Ishikawa (cell line): Measurements from ENCODE around the gene PAIP2.

Source experiments
- CEBPB ChIP-seq: IDR thresholded peaks from 2 replicates; pipeline ENCODE4 v1.6.1; 2012
- CREB1 ChIP-seq: IDR thresholded peaks from 2 replicates; pipeline ENCODE4 v1.6.1; 2012; ENCODE audit warnings: low read depth
- EGR1 ChIP-seq: IDR thresholded peaks from 2 replicates; pipeline ENCODE4 v1.6.1; 2012
- EP300 ChIP-seq: IDR thresholded peaks from 2 replicates; pipeline ENCODE4 v1.6.1; 2012; ENCODE audit warnings: borderline replicate concordance
- FOXM1 ChIP-seq: IDR thresholded peaks from 2 replicates; pipeline ENCODE4 v1.6.1; 2012; ENCODE audit warnings: low read depth, borderline replicate concordance
- MAX ChIP-seq: IDR thresholded peaks from 2 replicates; pipeline ENCODE4 v1.6.1; 2012
- NFIC ChIP-seq: IDR thresholded peaks from 2 replicates; pipeline ENCODE4 v1.6.1; 2012
- RAD21 ChIP-seq: IDR thresholded peaks from 2 replicates; pipeline ENCODE4 v1.6.1; 2012; ENCODE audit warnings: low read depth
- REST ChIP-seq: IDR thresholded peaks from 2 replicates; pipeline ENCODE4 v1.6.1; 2012; ENCODE audit warnings: low read depth, mild to moderate bottlenecking
- TAF1 ChIP-seq: IDR thresholded peaks from 2 replicates; pipeline ENCODE4 v1.6.1; 2012; ENCODE audit warnings: low read depth, mild to moderate bottlenecking
- TCF12 ChIP-seq: IDR thresholded peaks from 2 replicates; pipeline ENCODE4 v1.6.1; 2012; ENCODE audit warnings: low read depth
- TEAD4 ChIP-seq: IDR thresholded peaks from 2 replicates; pipeline ENCODE4 v1.6.1; 2012
- USF1 ChIP-seq: IDR thresholded peaks from 2 replicates; pipeline ENCODE4 v1.6.1; 2012
- YY1 ChIP-seq: IDR thresholded peaks from 2 replicates; pipeline ENCODE4 v1.6.1; 2012; ENCODE audit warnings: low read depth
- ZBTB7A ChIP-seq: IDR thresholded peaks from 2 replicates; pipeline ENCODE4 v1.6.1; 2012; ENCODE audit warnings: low read depth

The PAIP2 gene

GRCh38 chr5:139396691-139397090 lies 55.0 kb downstream of the PAIP2 start:
- no peak for TF ChIP-seq CEBPB
- no peak for TF ChIP-seq TEAD4
- TF ChIP-seq NFIC, result no peak
- no peak for TF ChIP-seq YY1
- TF ChIP-seq ZBTB7A, result no peak
- no peak for TF ChIP-seq EGR1
- TF ChIP-seq TAF1, result no peak
- no peak for TF ChIP-seq REST
- TF ChIP-seq TCF12, result no peak
- TF ChIP-seq MAX, result no peak
- TF ChIP-seq FOXM1, result no peak
- no peak for TF ChIP-seq EP300
- TF ChIP-seq USF1, result no peak
- TF ChIP-seq CREB1, result no peak

GRCh38 chr5:139397921-139398320 lies 56.3 kb downstream of the PAIP2 start:
- no peak for TF ChIP-seq EP300
- TF ChIP-seq RAD21, result no peak
- no peak for TF ChIP-seq FOXM1
- no peak for TF ChIP-seq CREB1
- no peak for TF ChIP-seq TCF12
- TF ChIP-seq ZBTB7A, result no peak
- no peak for TF ChIP-seq REST
- TF ChIP-seq EGR1, result no peak
- no peak for TF ChIP-seq YY1
- no peak for TF ChIP-seq USF1
- no peak for TF ChIP-seq TAF1
- TF ChIP-seq TEAD4, result no peak
- no peak for TF ChIP-seq MAX
- TF ChIP-seq CEBPB, result no peak
- no peak for TF ChIP-seq NFIC

GRCh38 chr5:139399501-139400121 lies 58.0 kb downstream of the PAIP2 start:
- no peak for TF ChIP-seq TEAD4
- no peak for TF ChIP-seq USF1
- TF ChIP-seq TCF12, result no peak
- no peak for TF ChIP-seq REST
- no peak for TF ChIP-seq FOXM1
- no peak for TF ChIP-seq MAX
- no peak for TF ChIP-seq CEBPB
- no peak for TF ChIP-seq ZBTB7A
- TF ChIP-seq EP300, result no peak
- no peak for TF ChIP-seq CREB1
- TF ChIP-seq YY1, result no peak
- no peak for TF ChIP-seq RAD21
- no peak for TF ChIP-seq TAF1
- TF ChIP-seq NFIC, result no peak

- TF ChIP-seq ZBTB7A (no peak), TCF12 (no peak), EP300 (no peak), MAX (no peak), TAF1 (no peak), CREB1 (no peak), REST (no peak), FOXM1 (no peak), RAD21 (no peak), EGR1 (no peak), USF1 (no peak), CEBPB (no peak), NFIC (no peak), YY1 (no peak), TEAD4 (no peak)
Observed at GRCh38 chr5:139401546-139401945, 59.9 kb downstream of the PAIP2 start.
